H9 (cell line): ENCODE measurements around the gene KCNMA1. TPM values are rescaled to one million over a fixed set of nuclear protein-coding genes. Genes with fewer than 3 reads are reported as not detected.

Experiments used
- DNase-seq: peaks from one replicate; pipeline ENCODE4 v3.0.0-alpha.2; 2017
- H2AFZ ChIP-seq: one replicate; pipeline ENCODE4 v1.6.1; 2013; ENCODE audit warnings: mild to moderate bottlenecking, low read length, control low read depth, moderate library complexity
- H2AK5ac ChIP-seq: 2 replicates; pipeline ENCODE4 v1.6.1; 2013; ENCODE audit warnings: low read length, control low read depth, mixed read lengths; ENCODE audit not compliant: insufficient read length
- H2BK120ac ChIP-seq: one replicate; pipeline ENCODE4 v1.6.1; 2013; ENCODE audit warnings: low read depth, mild to moderate bottlenecking, low read length, control low read depth, inconsistent platforms; ENCODE audit not compliant: poor library complexity, severe bottlenecking
- H2BK12ac ChIP-seq: 2 replicates; pipeline ENCODE4 v1.6.1; 2013; ENCODE audit warnings: low read length, control low read depth, mixed read lengths, low read depth; ENCODE audit not compliant: insufficient read length
- H2BK15ac ChIP-seq: 2 replicates; pipeline ENCODE4 v1.6.1; 2013; ENCODE audit warnings: low read depth, low read length, control low read depth
- H2BK20ac ChIP-seq: one replicate; pipeline ENCODE4 v1.6.1; 2013; ENCODE audit warnings: low read depth, mild to moderate bottlenecking, low read length, control low read depth, inconsistent platforms; ENCODE audit not compliant: poor library complexity, severe bottlenecking
- H2BK5ac ChIP-seq: 2 replicates; pipeline ENCODE4 v1.6.1; 2013; ENCODE audit warnings: low read length, control low read depth, mixed read lengths; ENCODE audit not compliant: insufficient read length
- H3K14ac ChIP-seq: 2 replicates; pipeline ENCODE4 v1.6.1; 2013; ENCODE audit warnings: low read length, control low read depth; ENCODE audit not compliant: insufficient read depth
- H3K18ac ChIP-seq: 2 replicates; pipeline ENCODE4 v1.6.1; 2013; ENCODE audit warnings: low read depth, mild to moderate bottlenecking, mixed read lengths, low read length, control low read depth; ENCODE audit not compliant: insufficient read length
- H3K23ac ChIP-seq: 2 replicates; pipeline ENCODE4 v1.6.1; 2013; ENCODE audit warnings: low read length, control low read depth, mixed read lengths, low read depth; ENCODE audit not compliant: insufficient read length
- H3K23me2 ChIP-seq: 2 replicates; pipeline ENCODE4 v1.6.1; 2013; ENCODE audit warnings: low read depth, mild to moderate bottlenecking, mixed read lengths, low read length, control low read depth; ENCODE audit not compliant: insufficient read length, poor library complexity, severe bottlenecking
- H3K27ac ChIP-seq: 2 replicates; pipeline ENCODE4 v1.5.1; 2013; ENCODE audit warnings: low read length, control low read depth, mixed read lengths, low read depth; ENCODE audit not compliant: insufficient read length
- H3K27me3 ChIP-seq: 2 replicates; pipeline ENCODE4 v1.6.1; 2013; ENCODE audit warnings: low read length, control low read depth, inconsistent platforms; ENCODE audit not compliant: insufficient read depth
- H3K4ac ChIP-seq: 2 replicates; pipeline ENCODE4 v1.6.1; 2013; ENCODE audit warnings: low read depth, mild to moderate bottlenecking, control low read depth, inconsistent platforms, low read length, moderate library complexity
- H3K4me1 ChIP-seq: 2 replicates; pipeline ENCODE4 v1.6.1; 2013; ENCODE audit warnings: low read length, control low read depth, inconsistent platforms; ENCODE audit not compliant: insufficient read depth
- H3K4me2 ChIP-seq: 2 replicates; pipeline ENCODE4 v1.6.1; 2013; ENCODE audit warnings: low read length, control low read depth, mixed read lengths; ENCODE audit not compliant: insufficient read length, insufficient read depth
- H3K56ac ChIP-seq: 2 replicates; pipeline ENCODE4 v1.6.1; 2013; ENCODE audit warnings: low read depth, mild to moderate bottlenecking, mixed read lengths, low read length, control low read depth; ENCODE audit not compliant: insufficient read length
- H3K79me1 ChIP-seq: 2 replicates; pipeline ENCODE4 v1.6.1; 2013; ENCODE audit warnings: low read depth, mild to moderate bottlenecking, moderate library complexity, low read length, control low read depth, inconsistent platforms; ENCODE audit not compliant: insufficient read depth, poor library complexity, severe bottlenecking
- H3K79me2 ChIP-seq: 2 replicates; pipeline ENCODE4 v1.6.1; 2013; ENCODE audit warnings: low read length, control low read depth, inconsistent platforms; ENCODE audit not compliant: insufficient read depth
- H3K9ac ChIP-seq: 2 replicates; pipeline ENCODE4 v1.6.1; 2013; ENCODE audit warnings: low read length, control low read depth, mixed read lengths; ENCODE audit not compliant: insufficient read length; ENCODE audit errors: extremely low read depth
- H3K9me3 ChIP-seq: one replicate; pipeline ENCODE4 v1.6.1; 2013; ENCODE audit warnings: low read depth, low read length, inconsistent platforms; ENCODE audit not compliant: control insufficient read depth
- H3T11ph ChIP-seq: one replicate; pipeline ENCODE4 v1.6.1; 2013; ENCODE audit warnings: mild to moderate bottlenecking, low read length, control low read depth, inconsistent platforms
- H4K20me1 ChIP-seq: one replicate; pipeline ENCODE4 v1.6.1; 2013; ENCODE audit not compliant: control insufficient read depth, insufficient read length, insufficient read depth
- H4K5ac ChIP-seq: 2 replicates; pipeline ENCODE4 v1.6.1; 2013; ENCODE audit warnings: low read depth, mild to moderate bottlenecking, mixed read lengths, low read length, control low read depth; ENCODE audit not compliant: insufficient read length
- H4K8ac ChIP-seq: replicated peaks from 2 replicates; pipeline ENCODE4 v1.6.1; 2013; ENCODE audit warnings: low read length, control low read depth, mixed read lengths, low read depth; ENCODE audit not compliant: insufficient read length
- H4K91ac ChIP-seq: 2 replicates; pipeline ENCODE4 v1.6.1; 2013; ENCODE audit warnings: low read depth, mild to moderate bottlenecking, moderate library complexity, mixed read lengths, low read length, control low read depth; ENCODE audit not compliant: insufficient read length
- H3K27ac Mint-ChIP-seq, 3 experiments: 2 replicates in 2 of 3; 3 replicates in 1 of 3; pipeline ENCODE4 v1.8.0; 2020 to 2021; ENCODE audit warnings: mixed read lengths in 3 of 3, mild to moderate bottlenecking in 1 of 3, moderate library complexity in 1 of 3
- H3K27me3 Mint-ChIP-seq: 2 replicates; pipeline ENCODE4 v1.8.0; 2021; ENCODE audit warnings: low read depth, mild to moderate bottlenecking, moderate library complexity, mixed read lengths
- H3K36me3 Mint-ChIP-seq, 3 experiments: 2 replicates in 2 of 3; 3 replicates in 1 of 3; pipeline ENCODE4 v1.8.0; 2020 to 2021; ENCODE audit warnings: low read depth in 3 of 3, mixed read lengths in 3 of 3; ENCODE audit not compliant: insufficient read depth in 1 of 3
- H3K4me1 Mint-ChIP-seq, 2 experiments: 2 replicates each; pipeline ENCODE4 v1.8.0; 2020; ENCODE audit warnings: mixed read lengths in 2 of 2
- H3K4me3 Mint-ChIP-seq, 2 experiments: 2 replicates in 1 of 2; 3 replicates in 1 of 2; pipeline ENCODE4 v1.8.0; 2020 to 2021; ENCODE audit warnings: mild to moderate bottlenecking in 2 of 2, mixed read lengths in 2 of 2, moderate library complexity in 1 of 2
- H3K9me3 Mint-ChIP-seq, 2 experiments: 2 replicates in 1 of 2; 3 replicates in 1 of 2; pipeline ENCODE4 v1.8.0; 2020; ENCODE audit warnings: mild to moderate bottlenecking in 2 of 2, mixed read lengths in 2 of 2, moderate library complexity in 1 of 2
- CTCF ChIP-seq: fragments of 200-600 bp; sonication (generic); conservative IDR thresholded peaks from 3 replicates; pipeline ENCODE4 v1.8.0; 2021; ENCODE audit warnings: antibody characterized with exemption, mild to moderate bottlenecking
- WGBS: extraction: QIAGEN DNeasy Blood & Tissue Kit; methylation state at CpG from one replicate; pipeline ENCODE4 v1.1.7; 2013; ENCODE audit warnings: missing lambda C conversion rate, low lambda C conversion rate, mixed read lengths; ENCODE audit not compliant: insufficient read length; ENCODE audit errors: extremely low coverage; 5-methylcytosine and 5-hydroxymethylcytosine counted together
- total RNA-seq: library from RNA; stranded (reverse); gene quantifications from 2 replicates; pipeline ENCODE4 v1.2.1, GENCODE V29; 2021

KCNMA1 gene
- total RNA-seq, 1 experiment from 2014 or later = 2.0 TPM

DNA sequence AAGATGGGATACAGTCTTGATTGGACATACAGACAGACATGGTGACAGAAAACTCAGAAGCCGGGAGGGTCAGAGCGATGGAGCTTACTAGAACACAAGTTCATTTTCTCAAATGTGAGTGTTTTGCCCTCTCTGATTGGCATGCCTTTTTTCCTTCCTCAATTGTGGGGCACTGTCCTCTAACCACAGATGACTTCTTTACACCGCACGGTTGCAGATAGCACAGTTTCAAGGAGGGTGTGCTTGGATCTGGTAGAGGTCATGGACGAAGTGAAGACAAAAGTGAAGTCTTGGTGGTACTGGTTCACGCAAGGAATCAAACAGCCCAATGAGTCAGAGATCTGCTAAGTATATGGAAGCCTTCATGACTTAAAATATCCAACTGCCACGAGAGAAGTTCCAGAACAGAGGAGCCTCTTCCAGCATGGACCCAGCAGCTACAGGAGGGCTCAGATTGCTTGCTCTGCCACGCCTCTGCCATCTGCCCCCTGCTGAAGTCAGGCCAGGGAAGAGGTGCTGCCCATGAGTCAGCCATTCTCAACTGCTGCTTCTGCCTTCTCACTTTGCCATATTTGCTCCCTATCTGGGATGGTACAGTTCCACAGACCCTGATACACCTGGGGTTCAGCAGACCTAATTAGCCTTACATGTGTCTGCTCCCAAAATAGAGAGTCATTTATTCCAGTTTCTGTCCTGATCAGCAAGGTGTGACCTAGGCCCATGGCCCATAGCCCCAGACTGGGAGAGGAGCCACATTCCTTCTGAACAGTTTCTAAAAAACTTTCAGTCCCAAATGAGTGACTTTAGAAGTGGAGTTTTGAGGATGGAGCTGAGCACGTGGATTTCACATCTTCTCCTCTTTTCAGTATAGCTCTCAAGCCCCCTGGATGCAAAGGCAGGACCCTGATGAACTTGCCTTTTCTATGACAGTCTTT, 413.8 kb downstream of the KCNMA1 start:
- Histone ChIP-seq H3K56ac (no peak overlapping the region), H3K18ac (no peak overlapping the region), H3K23ac (no peak overlapping the region), H3T11ph (no peak overlapping the region), H3K14ac (no peak overlapping the region), H3K9ac (no peak overlapping the region), H2BK20ac (no peak overlapping the region), H2BK12ac (no peak overlapping the region), H3K79me1 (no peaks in the 10 kb centered on the region), H2AFZ (no peak overlapping the region), H4K5ac (no peak overlapping the region), H3K23me2 (no peaks in the 10 kb centered on the region), H2BK120ac (no peak overlapping the region), H3K4ac (no peak overlapping the region), H3K27ac (no peak overlapping the region), H2AK5ac (no peak overlapping the region), H3K4me1 (no peaks in the 10 kb centered on the region), H4K20me1 (no peaks in the 10 kb centered on the region), H3K4me2 (no peak overlapping the region), H2BK5ac (no peak overlapping the region), H3K27me3 (no peaks in the 10 kb centered on the region), H2BK15ac (no peak overlapping the region), H3K79me2 (no peaks in the 10 kb centered on the region), H4K91ac (no peak overlapping the region), H3K9me3 (no peaks in the 10 kb centered on the region), H4K8ac (no peak overlapping the region)
- Mint-ChIP-seq H3K36me3 (no peaks in the 10 kb centered on the region), H3K4me1 (peaks cover 7 to 8% of the 10 kb centered on the region in 2 experiments), H3K27ac (no peak overlapping the region; a peak in 2 of 7 replicates), H3K4me3 (no peak overlapping the region), H3K9me3 (no peaks in the 10 kb centered on the region), H3K27me3 (peaks cover 2% of the 10 kb centered on the region; the same call in 1 of the 2 replicates)
- no peak for DNase-seq
- no peak for TF ChIP-seq CTCF
- WGBS = no CpG with 5 or more reads among the region's 9 CpGs
